Measurements from ENCODE around the gene RAET1G.
"Not testable (repeated sequence)": the region's sequence is repeated elsewhere in the genome, so short reads cannot be mapped to it uniquely, and the experiment has no call there.

RAET1G gene, protein sequence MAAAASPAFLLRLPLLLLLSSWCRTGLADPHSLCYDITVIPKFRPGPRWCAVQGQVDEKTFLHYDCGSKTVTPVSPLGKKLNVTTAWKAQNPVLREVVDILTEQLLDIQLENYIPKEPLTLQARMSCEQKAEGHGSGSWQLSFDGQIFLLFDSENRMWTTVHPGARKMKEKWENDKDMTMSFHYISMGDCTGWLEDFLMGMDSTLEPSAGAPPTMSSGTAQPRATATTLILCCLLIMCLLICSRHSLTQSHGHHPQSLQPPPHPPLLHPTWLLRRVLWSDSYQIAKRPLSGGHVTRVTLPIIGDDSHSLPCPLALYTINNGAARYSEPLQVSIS

DNA sequence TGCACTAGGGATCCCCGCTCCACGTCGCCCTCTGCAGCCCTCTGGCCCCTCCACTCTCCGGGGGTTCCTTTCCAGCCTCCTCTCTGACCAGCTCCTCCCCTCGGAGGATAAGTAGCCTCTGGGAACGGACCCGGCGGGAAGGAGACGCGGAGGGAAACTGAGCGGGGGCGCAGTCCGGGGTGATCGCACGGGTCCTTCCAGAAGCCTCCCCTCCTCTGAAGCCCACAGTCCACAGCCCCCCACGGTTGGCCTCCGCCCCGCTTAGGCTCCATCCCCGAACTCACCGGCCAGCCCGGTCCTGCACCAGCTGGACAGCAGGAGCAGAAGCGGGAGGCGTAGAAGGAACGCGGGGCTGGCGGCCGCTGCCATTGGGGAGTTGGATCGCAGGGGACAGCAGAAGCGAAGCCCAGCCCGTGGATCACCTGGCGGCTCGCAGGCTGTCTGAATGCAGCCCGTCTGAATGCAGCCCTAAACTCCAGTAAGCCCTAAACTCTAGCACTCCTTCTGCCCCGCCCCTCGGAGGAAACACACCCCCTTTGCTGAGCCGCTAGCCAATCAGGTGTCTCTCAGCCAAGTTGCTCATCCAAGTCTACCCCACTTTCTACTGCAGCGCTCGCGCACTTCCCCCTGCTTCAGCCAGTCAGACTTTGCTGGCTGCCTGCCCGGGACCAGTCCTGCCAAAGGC lies at the start of gene RAET1G:
RAET1G (minus strand) TSS at position 480 of the 685 bp plus-strand sequence; CDS start at position 369, 111 bp downstream.
- DNase-seq (ENCODE audit: low read depth): peak; percentile 90

DNA sequence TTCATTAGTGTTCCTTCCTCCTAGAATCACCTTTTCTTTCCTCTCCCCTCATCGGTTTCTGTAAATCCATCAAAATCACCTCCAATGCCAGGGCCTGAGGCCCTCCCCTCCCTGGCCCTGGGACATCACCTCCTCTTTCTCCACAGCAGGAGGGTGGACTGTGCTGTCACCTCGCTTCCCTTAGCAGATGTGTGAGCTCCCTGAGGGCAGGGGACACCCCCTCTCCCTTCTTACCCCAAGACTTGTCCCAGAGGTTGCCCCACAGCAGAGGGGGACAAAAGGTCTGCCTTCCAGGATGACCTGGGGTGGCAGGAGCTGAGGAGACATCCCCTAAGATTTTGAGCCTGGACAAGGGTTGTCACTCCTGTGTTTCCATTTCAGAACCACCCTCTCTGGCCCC lies 46.7 kb upstream of the RAET1G start:
- no peak for DNase-seq (ENCODE audit: low read depth)

DNA sequence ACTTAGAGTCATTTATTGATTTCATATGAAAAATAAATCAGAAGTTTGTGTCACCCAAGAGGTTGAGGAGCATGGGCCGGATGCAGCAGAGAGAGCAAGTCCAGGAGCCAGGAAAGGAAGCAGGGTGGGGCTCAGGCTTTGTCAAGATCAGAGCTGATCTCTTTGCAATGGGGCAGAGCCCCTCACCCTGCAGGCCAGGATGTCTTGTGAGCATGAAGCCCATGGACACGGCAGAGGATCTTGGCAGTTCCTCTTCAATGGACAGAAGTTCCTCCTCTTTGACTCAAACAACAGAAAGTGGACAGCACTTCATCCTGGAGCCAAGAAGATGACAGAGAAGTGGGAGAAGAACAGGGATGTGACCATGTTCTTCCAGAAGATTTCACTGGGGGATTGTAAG lies 46.0 kb upstream of the RAET1G start:
- DNase-seq (ENCODE audit: low read depth): not testable (repeated sequence)

DNA sequence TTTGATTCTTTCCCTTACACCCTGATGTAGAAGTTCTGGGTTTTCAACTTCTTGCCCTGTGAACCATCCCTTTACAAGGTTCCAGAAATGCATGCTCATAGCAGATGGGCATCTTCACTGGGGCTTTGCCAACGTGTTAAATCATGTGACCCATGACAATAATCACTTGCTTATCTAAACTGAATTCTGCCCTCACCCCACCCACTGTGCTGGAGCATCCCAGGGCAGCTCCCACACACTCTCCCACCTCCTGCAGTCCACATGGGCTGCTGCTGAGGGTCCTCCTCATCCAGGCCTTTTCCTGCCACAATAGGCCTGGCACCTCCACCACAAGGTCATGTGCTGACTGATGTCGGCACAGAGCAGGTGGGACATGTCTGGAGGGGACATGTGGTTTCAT lies 45.1 kb upstream of the RAET1G start:
- not testable (repeated sequence) for DNase-seq (ENCODE audit: low read depth)

DNA sequence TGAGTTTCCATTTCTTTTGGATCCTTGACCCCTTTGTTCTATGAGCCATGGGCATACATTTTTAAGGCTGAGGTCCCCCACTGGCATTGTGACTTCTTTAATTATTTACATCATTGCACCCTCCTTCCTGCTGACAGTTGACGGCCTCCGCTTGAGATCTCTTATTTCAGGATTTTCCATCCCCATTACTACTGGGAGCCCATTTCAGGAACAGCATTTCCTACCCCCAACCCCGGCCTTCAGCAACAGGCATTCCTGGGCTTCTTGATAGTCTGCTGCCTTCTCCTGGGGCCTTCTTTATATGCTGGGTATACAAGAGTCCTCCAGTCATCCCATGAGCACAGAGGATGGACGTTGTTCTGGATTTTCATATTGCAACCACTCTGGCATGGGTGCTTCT lies 44.7 kb upstream of the RAET1G start:
- DNase-seq (ENCODE audit: low read depth): no peak

DNA sequence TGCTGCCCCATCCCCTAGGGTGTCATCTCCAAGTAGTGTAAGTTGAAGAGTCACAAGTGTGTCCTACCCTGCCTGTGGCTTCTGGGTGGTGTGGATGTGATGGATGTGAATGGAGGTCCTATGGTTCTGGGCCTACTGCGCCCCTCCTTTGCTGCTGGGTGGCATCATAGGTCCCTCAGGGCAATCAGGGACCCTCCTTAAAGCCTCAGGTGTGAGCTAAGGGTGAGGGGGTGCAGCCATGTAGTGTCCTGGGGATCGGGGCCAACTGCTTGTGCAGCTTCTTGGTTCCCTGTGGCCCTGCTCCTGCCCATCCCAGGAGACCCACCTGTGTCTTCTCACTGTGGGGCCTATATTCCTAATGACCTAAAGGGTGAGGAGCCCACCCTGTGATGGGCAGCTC lies 43.4 kb upstream of the RAET1G start:
- DNase-seq (ENCODE audit: low read depth): not testable (repeated sequence)

DNA sequence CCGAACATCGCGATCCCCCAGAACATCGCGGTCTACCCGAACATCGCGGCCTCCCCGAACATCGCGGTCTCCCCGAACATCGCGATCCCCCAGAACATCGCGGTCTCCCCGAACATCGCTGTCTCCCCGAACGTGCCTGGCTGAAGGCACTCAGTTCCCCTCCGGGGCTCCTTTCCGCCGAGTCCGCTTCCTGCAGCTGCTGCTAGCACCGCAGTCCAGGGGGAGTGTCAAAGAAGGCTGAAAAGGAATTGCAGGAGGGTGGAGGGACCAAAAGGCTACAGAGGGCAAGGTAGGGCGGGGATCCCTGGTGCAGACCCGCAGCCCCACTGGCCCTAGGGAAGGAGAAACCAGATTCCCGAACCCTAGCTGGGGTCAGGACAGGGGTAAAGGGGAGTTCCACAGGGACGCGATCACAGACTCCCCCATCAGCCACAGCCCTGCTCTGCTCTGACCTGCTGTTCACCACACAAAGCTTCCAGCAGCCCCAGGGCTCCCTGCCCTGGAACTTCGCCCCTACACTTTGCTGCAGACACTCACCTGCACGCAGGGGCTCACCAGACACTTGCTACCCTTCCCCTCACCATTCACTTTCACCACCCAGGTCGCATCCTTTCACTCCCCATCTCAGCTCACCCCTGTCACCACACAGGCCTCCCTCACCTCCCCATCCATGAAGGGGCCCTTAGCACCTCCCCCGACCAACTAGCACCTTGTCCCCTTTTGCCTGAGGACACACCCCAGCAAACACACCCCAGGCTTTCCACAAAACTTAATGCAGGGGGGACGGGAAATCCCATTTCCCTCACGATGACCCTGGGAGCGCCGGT lies 42.5 kb upstream of the RAET1G start:
- no peak for DNase-seq (ENCODE audit: low read depth)

DNA sequence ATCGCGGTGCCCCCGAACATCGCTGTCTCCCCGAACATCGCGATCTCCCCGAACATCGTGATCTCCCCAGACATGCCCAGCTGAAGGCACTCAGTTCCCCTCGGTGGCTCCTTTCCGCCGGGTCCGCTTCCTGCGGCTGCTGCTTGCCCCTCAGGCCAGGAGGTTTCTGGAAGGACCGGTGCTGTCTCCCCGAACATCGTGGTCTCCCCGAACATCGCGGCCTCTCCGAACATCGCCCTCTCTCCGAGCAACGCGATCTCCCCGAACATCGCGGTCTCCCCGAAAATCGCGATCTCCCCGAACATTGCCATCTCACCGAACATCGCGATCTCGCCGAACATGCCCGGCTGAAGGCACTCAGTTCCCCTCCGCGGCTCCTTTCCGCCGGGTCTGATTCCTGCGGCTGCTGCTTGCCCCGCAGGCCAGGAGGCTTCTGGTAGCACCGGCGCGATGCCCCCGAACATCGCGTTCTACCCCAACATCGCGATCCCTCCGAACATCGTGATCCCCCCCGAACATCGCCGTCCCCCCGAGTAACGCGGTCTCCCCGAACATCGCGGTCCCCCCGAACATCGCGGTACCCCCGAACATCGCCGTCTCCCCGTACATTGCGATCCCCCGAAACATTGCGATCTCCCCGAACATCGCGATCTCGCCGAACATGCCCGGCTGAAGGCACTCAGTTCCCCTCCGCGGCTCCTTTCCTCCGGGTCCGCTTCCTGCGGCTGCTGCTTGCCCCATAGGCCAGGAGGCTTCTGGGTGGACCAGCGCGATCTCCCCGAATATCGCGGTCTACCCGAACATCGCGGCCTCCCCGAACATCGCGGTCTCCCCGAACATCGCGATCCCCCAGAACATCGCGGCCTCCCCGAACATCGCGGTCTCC lies 41.6 kb upstream of the RAET1G start:
- DNase-seq (ENCODE audit: low read depth): peak; percentile 29

DNA sequence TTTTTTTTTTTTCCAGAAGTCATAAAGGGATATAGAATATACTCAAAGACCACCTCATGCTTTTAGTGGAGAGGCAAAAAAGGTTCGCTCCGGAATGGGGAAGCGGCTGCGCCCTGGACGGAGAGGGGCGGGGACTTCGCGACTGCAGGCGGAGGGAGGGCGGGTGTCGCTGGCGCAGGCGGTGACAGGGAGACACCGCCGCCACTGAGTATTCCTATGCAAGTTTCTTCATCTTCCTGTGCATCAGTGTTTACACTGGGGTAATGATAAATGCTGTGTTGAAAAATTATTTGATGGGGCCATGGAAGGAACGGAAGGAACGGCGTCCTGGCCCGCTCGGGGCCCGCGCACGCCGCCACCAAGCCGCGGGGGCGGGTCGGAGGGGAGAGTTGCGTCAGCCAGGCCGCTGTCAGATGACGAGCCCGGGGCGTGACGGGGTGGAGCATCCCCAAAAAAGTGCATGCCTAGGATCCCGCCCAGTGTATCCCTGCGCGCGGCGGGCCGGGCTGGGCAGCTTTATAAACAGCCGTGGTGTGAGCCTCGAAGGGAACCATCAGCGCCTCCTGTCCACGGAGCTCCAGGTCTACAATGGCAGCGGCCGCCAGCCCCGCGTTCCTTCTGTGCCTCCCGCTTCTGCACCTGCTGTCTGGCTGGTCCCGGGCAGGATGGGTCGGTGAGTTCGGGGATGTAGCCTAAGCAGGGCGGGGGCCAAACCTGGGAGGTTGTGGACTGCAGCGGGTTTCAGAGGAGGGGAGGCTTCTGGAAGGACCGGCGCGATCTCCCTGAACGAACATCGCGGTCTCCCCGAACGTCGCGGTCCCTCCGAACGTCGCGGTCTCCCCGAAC lies 40.8 kb upstream of the RAET1G start, which contains the start of gene ULBP1:
ULBP1 (plus strand) TSS at position 482 of the 846 bp plus-strand sequence; CDS start at position 589, 107 bp downstream.
- DNase-seq (ENCODE audit: low read depth): peak; percentile 95

DNA sequence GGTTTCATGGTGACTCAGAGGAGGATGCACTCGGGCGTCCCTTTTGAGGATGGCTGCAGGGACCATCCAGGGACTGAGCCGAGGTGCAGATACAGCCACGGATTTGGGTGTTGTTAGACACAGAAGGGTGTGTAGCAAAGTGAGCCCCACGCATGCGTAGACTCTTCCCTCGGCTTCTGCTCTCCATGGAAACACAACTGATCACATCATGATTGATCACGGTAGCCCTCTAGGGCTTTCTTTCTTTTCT lies 40.2 kb upstream of the RAET1G start:
- DNase-seq (ENCODE audit: low read depth): peak; percentile 44

DNA sequence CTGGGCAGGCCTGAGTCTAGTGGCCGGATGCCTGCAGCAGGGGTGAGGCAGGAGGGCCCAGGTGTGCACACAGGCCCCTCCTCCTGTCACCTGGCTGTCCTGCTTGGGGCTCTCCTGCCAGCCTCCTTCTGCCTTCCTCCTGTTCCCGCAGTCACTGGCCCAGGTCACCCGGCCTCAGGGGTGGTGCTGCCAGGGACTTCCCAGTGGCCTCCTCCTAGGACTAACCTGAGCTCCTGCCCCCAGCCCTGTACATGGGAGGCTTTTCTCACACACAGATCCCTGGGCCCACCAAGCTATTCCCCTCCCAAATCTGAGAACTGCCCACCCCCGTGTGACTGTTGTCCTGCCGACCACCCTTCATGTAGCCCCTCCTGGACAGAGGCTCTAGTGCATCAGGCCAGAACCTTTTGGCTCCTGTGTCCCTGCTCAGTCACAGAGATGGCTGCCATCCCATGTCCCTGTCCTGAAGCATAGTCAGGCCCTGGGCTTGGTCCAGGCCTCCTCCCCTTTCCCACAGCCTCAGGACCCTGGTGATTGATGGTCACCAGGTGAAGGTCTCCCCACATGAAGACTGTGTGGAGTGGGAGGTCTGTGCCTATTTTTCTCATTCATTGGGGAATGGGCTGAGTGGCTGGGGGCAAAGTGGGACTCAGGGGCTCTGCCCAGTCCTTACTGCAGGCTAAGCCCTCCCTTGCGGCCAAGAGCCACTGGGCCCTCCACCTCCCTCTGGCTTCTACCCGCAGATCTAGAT lies 39.7 kb upstream of the RAET1G start:
- DNase-seq (ENCODE audit: low read depth): no peak

DNA sequence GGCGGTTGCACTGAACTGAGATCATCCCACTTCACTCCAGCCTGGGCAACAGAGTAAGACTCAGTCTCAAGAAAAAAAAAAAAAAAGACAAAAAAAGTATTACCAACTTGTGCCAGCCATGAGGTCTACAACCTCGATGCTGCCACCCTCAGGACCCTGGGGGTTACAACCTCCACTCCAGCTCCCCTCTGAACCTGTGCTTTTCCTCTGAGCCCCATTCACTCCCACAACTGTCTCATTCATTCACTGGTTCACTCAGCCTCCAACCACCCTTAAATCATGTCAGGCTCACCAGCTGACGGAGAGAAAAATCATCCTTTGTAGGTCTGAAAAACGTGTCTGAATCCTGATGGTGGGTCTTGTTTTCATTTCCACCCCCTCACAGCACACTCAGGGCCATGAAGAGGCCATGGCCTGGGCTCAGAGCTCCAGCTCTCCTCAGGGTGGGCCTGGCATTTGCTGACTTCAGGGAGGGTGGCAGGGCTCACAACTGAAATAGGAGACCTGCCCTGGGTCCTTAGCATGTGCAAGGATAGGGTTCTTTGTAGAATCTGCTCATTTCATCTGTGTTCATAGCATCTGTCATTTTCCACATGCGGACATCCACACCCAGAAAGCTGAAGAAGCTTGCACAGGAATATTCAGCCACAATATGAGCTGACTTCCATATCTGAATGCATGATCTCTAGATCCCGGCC lies 39.0 kb upstream of the RAET1G start:
- peak; percentile 17 for DNase-seq (ENCODE audit: low read depth)

DNA sequence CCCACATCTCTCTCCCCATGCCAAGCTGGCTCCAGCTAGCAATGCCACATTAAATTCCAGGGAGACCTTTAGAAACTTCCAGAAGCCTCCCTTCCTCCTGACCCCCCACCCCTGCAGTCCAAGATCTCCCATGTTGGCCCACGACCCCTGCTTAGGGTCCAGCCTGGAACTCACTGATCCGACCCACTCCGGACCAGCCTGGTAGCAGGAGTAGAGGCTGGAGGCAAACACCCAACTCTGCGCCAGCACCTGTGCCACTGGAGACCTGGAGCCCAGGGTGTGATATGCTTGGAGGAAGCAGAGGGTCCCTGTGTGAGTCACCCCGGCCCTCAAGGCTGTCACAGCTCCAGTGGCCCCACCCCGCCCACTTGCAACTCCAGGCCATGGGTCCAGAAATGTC lies 37.6 kb upstream of the RAET1G start:
- no peak for DNase-seq (ENCODE audit: low read depth)

DNA sequence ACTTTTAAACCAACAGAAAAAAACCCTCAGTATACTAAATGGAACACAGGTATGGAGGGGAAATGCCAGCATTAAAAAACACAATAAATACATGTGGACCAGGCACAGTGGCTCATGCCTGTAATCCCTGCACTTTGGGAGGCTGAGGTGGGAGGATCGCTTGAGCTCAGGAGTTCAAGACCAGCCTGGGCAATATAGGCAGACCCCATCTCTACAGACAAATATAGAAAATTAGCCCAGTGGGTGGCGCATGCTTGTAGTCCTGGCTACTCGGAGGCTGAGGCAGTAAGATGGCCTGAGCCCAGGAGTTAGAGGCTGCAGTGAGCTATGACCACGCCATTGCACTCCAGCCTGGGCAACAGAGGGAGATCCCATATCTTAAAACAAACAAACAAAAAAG lies 36.9 kb upstream of the RAET1G start:
- not testable (repeated sequence) for DNase-seq (ENCODE audit: low read depth)

DNA sequence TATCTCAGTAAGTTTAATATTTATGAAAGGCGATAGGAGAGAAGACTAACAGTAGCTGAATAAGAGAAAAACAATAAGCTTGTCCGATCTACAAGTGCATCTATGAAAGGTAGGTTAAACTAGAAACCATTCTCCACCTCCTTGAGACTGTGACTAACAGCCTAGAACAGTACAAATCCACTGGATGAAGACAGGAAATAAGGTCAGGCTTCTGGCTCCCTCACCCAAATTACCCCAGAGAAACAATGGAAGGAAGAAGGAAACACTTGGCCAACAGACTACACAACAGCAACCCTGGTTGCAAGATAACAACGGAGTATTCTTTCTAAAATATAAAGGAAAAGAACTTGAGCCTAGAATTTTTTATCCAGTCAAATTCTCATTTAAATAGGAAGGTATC lies 35.2 kb upstream of the RAET1G start:
- not testable (repeated sequence) for DNase-seq (ENCODE audit: low read depth)

DNA sequence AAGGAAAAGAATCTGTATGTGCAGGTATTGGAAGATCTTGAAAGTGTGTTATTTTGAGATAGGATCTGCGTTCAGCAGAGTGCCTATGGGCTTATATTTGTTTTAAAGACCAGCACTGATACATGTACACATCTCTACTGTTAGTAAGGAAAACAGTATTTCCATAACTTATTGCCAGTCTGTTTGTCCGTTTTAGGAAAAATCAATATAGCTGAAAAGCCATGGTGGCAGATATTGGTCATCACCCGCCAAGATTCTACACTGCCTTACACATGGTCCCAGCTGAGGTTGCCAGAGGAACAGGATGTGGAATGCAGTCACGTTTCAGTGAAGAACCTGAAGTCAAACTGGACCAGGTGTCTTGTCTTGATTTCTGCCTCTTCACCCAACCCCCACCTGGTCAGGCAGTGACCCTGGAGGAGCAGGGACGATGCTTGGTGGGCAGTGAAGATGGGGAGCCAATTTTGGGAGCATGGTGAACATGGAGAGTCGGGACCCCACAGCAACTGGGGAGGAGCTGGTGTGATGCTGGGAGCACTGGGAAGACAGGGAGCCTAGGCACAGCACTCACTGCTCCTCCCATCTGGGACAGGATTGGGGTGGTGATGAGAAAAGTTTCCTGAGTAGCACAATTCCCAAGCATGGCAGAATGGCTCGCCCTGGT lies 32.9 kb upstream of the RAET1G start:
- DNase-seq (ENCODE audit: low read depth): not testable (repeated sequence)

DNA sequence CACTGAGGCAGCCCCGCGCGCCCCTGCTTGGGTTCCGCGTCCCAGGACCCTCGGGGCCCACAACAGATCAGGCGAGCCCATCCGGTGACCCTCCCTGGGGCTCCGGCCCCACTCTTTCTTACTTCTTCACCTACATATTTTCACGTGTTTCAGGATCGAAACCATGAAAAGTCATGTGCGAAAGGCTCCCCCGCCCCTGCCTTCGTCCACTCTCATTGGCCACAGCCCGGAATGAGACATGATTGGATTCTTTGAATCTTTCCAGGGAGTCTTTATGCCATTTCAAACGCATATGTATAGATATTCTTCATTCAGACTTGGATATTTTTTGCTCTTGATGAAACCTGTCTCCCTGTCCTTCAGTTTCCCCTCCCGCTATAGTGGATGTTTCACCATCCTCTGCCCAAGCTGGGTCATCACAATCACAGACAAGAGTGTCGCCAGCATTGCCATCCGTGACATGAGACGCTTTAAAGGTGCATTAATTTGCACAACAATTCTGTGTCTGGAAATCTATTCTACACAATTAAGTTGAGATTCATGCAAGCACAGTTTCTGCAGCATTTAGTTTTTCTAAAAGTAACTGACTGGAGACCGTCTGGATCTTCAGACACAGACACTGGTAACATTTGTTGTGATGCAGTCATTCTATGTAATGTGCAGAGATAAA lies 32.2 kb upstream of the RAET1G start:
- DNase-seq (ENCODE audit: low read depth): not testable (repeated sequence)

DNA sequence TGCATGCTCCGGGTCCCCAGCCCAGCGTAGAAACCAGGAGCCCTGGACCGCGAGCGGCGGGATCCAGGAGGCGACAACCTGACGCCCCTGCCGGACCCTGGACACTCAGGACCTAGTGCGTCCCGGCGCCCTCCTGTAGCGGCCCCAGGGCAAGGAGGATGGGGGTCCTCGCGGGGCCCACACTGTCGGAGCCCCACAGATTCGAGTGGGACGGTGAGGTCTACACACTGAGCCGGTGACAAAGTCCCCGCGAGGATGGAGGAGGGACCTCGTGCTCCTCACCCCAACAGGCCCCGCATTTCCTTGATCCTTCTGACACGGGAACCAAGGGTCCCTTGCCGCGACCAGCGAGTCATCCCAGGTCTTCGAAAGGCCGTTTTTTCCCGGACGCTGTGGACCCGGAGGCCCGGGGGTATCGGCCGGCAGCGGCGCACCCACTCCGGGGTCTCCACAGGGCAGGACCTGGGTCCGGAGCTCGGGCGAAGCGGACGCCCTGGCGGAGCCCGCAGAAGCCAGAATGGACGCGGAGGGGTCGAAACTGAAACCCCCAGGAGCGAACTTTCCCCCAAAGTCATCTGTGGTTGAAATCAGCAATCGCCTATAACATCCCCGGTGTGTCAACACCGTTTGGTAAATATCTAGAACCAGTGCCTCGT lies 31.5 kb upstream of the RAET1G start:
- not testable (repeated sequence) for DNase-seq (ENCODE audit: low read depth)

Measured in fibroblast of gingiva (primary cell).